ENCODE results near the gene STAT6.

GRCh38 chr12:57123813-57124212 lies 12.7 kb upstream of the STAT6 start:
- no peak for TF ChIP-seq CTCF (IDR thresholded peaks at IDR 0.05; ENCODE audit: poor library complexity)
- TF ChIP-seq EZH2phosphoT487 (IDR thresholded peaks at IDR 0.05; ENCODE audit: low read depth, severe bottlenecking, unreplicated experiment), result no peak
- no peak for TF ChIP-seq EZH2 (IDR thresholded peaks at IDR 0.05; ENCODE audit: borderline replicate concordance)

All from hepatocyte (in vitro differentiated cells).